Endothelial cell of umbilical vein (primary cell): ENCODE results near the gene COL4A2. TPM values are rescaled to one million over a fixed set of nuclear protein-coding genes. Genes with fewer than 3 reads are reported as not detected.

Experiments used
- BruUV-seq: library from RNA; stranded (reverse); fragments of 400-500 nt; replicated peaks from 2 replicates; lab custom pipeline; 2021; lab: Mats Ljungman, UMichigan
- CTCF ChIA-PET: fragments of 300-600, 350-600 bp; sonication (Branson Sonifier 250); formaldehyde crosslinking; loops from one replicate; lab custom pipeline; 2021; ENCODE audit warnings: antibody characterized with exemption, inconsistent platforms; lab: Charles Lee
- POLR2A ChIA-PET: fragments of 300-600, 350-600 bp; sonication (Branson Sonifier 250); formaldehyde crosslinking; loops from one replicate; lab custom pipeline; 2021; ENCODE audit warnings: antibody characterized with exemption, inconsistent platforms; lab: Charles Lee
- DNase-seq: peaks from one replicate; pipeline ENCODE4 v3.0.0-alpha.2; 2011; ENCODE audit warnings: low read depth, low spot score
- FAIRE-seq: peaks from 2 replicates; lab custom pipeline; 2011; peaks lifted over from hg19 to GRCh38; lab: Jason Lieb, UNC
- H2AFZ ChIP-seq: 2 replicates; pipeline ENCODE4 v1.6.0; 2012; ENCODE audit warnings: low read depth, low read length, control low read depth, inconsistent platforms
- H3K27ac ChIP-seq: 2 replicates; pipeline ENCODE4 v1.5.1; 2011; ENCODE audit warnings: low read depth, mild to moderate bottlenecking, control low read depth, low read length, moderate library complexity; ENCODE audit not compliant: insufficient read depth
- H3K27me3 ChIP-seq, 2 experiments: 2 replicates each; pipeline versions ENCODE4 v1.6.0 to v1.6.1; 2011; ENCODE audit warnings: low read length in 2 of 2, mixed read lengths in 1 of 2; ENCODE audit not compliant: control insufficient read depth in 2 of 2, insufficient read depth in 2 of 2
- H3K36me3 ChIP-seq, 2 experiments: 2 replicates in 1 of 2; 3 replicates in 1 of 2; pipeline ENCODE4 v1.5.1; 2011; ENCODE audit warnings: low read length in 2 of 2, mild to moderate bottlenecking in 1 of 2, moderate library complexity in 1 of 2; ENCODE audit not compliant: control insufficient read depth in 2 of 2, insufficient read depth in 2 of 2; ENCODE audit errors: extremely low read depth in 1 of 2
- H3K4me1 ChIP-seq: 3 replicates; pipeline ENCODE4 v1.5.1; 2011; ENCODE audit warnings: mild to moderate bottlenecking, low read length; ENCODE audit not compliant: control insufficient read depth, insufficient read depth; ENCODE audit errors: extremely low read depth
- H3K4me2 ChIP-seq: 2 replicates; pipeline ENCODE4 v1.6.1; 2011; ENCODE audit warnings: low read length, control low read depth, mixed read lengths; ENCODE audit not compliant: insufficient read depth
- H3K4me3 ChIP-seq, 3 experiments: fragments of 200-600 bp in 1 of 3; sonication (generic), shearing (Covaris generic) in 1 of 3; replicated peaks in 1 of 3; 2 replicates each; pipeline ENCODE4 v1.5.1; 2011 to 2016; ENCODE audit warnings: control low read depth in 3 of 3, low read length in 3 of 3, mild to moderate bottlenecking in 2 of 3, inconsistent platforms in 1 of 3, low read depth in 1 of 3, moderate library complexity in 1 of 3; ENCODE audit not compliant: insufficient read depth in 1 of 3
- H3K79me2 ChIP-seq: 2 replicates; pipeline ENCODE4 v1.6.0; 2012; ENCODE audit warnings: low read length, inconsistent platforms; ENCODE audit not compliant: control insufficient read depth, insufficient read depth
- H3K9ac ChIP-seq: replicated peaks from 2 replicates; pipeline ENCODE3; 2011; ENCODE audit warnings: low read length, control low read depth; ENCODE audit not compliant: insufficient read depth; ENCODE audit errors: extremely low read depth
- H3K9me1 ChIP-seq: replicated peaks from 3 replicates; pipeline ENCODE4 v1.6.0; 2011; ENCODE audit warnings: mild to moderate bottlenecking, low read length; ENCODE audit not compliant: control insufficient read depth, insufficient read depth; ENCODE audit errors: extremely low read depth
- H3K9me3 ChIP-seq: replicated peaks from 2 replicates; pipeline ENCODE4 v1.5.1; 2012; ENCODE audit warnings: low read length, inconsistent platforms; ENCODE audit not compliant: control insufficient read depth, insufficient read depth
- H4K20me1 ChIP-seq: replicated peaks from 2 replicates; pipeline ENCODE3; 2011; ENCODE audit warnings: mild to moderate bottlenecking, low read length; ENCODE audit not compliant: control insufficient read depth, insufficient read depth; ENCODE audit errors: extremely low read depth
- EZH2 ChIP-seq: IDR thresholded peaks from 2 replicates; pipeline ENCODE4 v1.6.1; 2012; ENCODE audit warnings: borderline replicate concordance, low read depth, mild to moderate bottlenecking, moderate library complexity, low read length, inconsistent platforms; ENCODE audit not compliant: severe bottlenecking
- FOS ChIP-seq: IDR thresholded peaks from 2 replicates; pipeline ENCODE4 v1.6.1; 2011; ENCODE audit warnings: mild to moderate bottlenecking, low read length, moderate library complexity, borderline replicate concordance; ENCODE audit not compliant: insufficient read depth
- GATA2 ChIP-seq: IDR thresholded peaks from 2 replicates; pipeline ENCODE4 v1.7.0; 2011; ENCODE audit warnings: low read depth, mild to moderate bottlenecking, moderate library complexity, mixed read lengths, low read length; ENCODE audit not compliant: insufficient read length, insufficient read depth
- JUN ChIP-seq: IDR thresholded peaks from 2 replicates; pipeline ENCODE4 v1.6.1; 2011; ENCODE audit warnings: borderline replicate concordance, low read depth; ENCODE audit not compliant: insufficient read length, insufficient read depth
- MYC ChIP-seq: IDR thresholded peaks from one replicate; pipeline ENCODE4 v1.6.1; 2011; ENCODE audit warnings: mild to moderate bottlenecking, low read depth, low read length
- POLR2A ChIP-seq: IDR thresholded peaks from 2 replicates; pipeline ENCODE4 v1.6.1; 2012; ENCODE audit warnings: low read depth, mild to moderate bottlenecking, control low read depth, low read length
- POLR2AphosphoS5 ChIP-seq: IDR thresholded peaks from 2 replicates; pipeline ENCODE4 v1.6.1; 2012; ENCODE audit warnings: low read depth, mild to moderate bottlenecking, control low read depth, low read length, moderate library complexity; ENCODE audit not compliant: insufficient read depth
- dilution Hi-C: fragments of 300-500 bp; cut with MboI; formaldehyde crosslinking; loops from one replicate; pipeline ENCODE4 v1.15.0; 2019; ENCODE audit warnings: low sequenced_read_pairs; ENCODE audit not compliant: extremely low pct_ligation_motif_present
- intact Hi-C: fragments of 100-400 bp; cut with micrococcal nuclease; formaldehyde crosslinking; loops from one replicate; pipeline ENCODE4 v1.10.0; 2022
- polyA plus RNA-seq, 4 experiments: library from polyadenylated mRNA; depleted of rRNA in 3 of 4; stranded (reverse) in 3 of 4; unstranded in 1 of 4; fragments of >200 nt; gene quantifications; 2 replicates each; pipeline versions ENCODE4 v1.2.1 to v1.2.3, GENCODE V29; 2011 to 2012; ENCODE audit warnings: missing spikeins in 1 of 4
- total RNA-seq: library from RNA; stranded (reverse); gene quantifications from 2 replicates; pipeline ENCODE4 v1.2.3, GENCODE V29; 2021
- TF ChIP-seq, protein P1 (sequence below): IDR thresholded peaks from 2 replicates; pipeline ENCODE4 v1.6.1; 2011; ENCODE audit not compliant: insufficient read depth, insufficient read length
- TF ChIP-seq, protein P2 (sequence below), 2 donors: IDR thresholded peaks; 1 replicate in 1 of 2; 2 replicates in 1 of 2; pipeline ENCODE4 v1.5.1; 2011; ENCODE audit warnings: low read length in 2 of 2, mild to moderate bottlenecking in 2 of 2, moderate library complexity in 2 of 2, control low read depth in 1 of 2, inconsistent platforms in 1 of 2, low read depth in 1 of 2; ENCODE audit not compliant: insufficient read depth in 1 of 2; ENCODE audit errors: extremely low read depth in 1 of 2

Gene COL4A2
- total and polyA plus RNA-seq, 2 donors (not counting 3 experiments of a cell fraction or from before 2014, with no cell fraction given) = 792 to 940 TPM

DNA sequence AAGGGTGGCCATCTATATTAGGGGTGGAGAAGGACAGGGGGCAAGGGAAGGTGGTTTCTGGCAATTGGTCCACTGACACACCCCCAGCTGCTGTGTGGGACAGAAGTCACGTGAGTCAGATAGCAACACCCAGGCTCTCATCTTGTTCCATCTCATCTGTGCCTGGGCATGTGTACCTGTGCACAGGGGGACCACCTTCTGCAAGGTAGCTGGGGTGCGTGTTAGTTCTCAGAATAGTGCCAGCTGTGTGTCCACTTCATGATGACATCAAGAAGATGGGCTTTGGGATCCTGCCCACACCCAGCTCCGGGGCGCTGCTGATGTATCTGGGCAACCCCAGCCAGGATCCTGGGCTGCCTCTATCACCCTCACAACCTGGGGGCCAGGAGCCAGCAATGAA lies 38.6 kb downstream of the COL4A2 start:
- H3K27ac ChIP-seq = no peak overlapping the region
- CTCF ChIA-PET = no interaction called here
- H3K27me3 ChIP-seq = peaks cover 0 to 2% of the 10 kb centered on the region in 2 experiments
- dilution Hi-C loops = no loop called here
- intact Hi-C loops = loop anchor here (10.0 kb wide), 1 partner anchor 369 kb away; the partner anchor contains the start of gene ING1
- peaks cover 0 to 3% of the 10 kb centered on the region in 2 experiments for H3K36me3 ChIP-seq
- H3K9me3 ChIP-seq = no peaks in the 10 kb centered on the region
- peaks cover 48% of the 10 kb centered on the region for H3K79me2 ChIP-seq
- POLR2A ChIA-PET = no interaction called here
- BruUV-seq = no TSS peak
- H2AFZ ChIP-seq = no peak overlapping the region
- DNase-seq = no peak
- H4K20me1 ChIP-seq = peaks cover 4% of the 10 kb centered on the region
- no peaks in the 10 kb centered on the region for H3K9me1 ChIP-seq
- no peak for TF ChIP-seq EZH2
- H3K9ac ChIP-seq = no peak overlapping the region
- peaks cover 49% of the 10 kb centered on the region for H3K4me1 ChIP-seq
- no peak for FAIRE-seq
- H3K4me3 ChIP-seq = no peak overlapping the region
- no peak overlapping the region for H3K4me2 ChIP-seq

DNA sequence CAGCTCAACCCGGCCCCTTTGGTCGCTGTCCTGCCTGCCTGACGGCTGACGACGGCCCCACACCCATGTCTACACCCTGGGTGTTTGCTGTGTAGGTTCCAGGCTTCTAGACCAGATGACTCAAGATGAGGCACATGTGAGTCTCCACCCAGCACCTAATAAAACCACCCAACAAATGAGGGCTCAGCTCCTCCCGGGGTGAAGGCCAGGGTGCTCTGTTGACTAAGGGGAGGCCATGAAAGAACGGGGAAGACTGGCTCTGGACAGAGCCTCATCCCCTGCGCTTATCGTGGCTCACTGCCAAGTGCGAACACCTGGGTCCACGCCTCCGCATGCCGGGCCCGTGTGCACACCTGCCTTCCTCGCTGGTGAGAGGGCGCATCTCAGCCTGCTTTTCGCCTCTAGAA lies 39.6 kb downstream of the COL4A2 start:
- H3K27me3 ChIP-seq = peaks cover 0 to 2% of the 10 kb centered on the region in 2 experiments
- no peak overlapping the region for H3K4me3 ChIP-seq
- no TSS peak for BruUV-seq
- ChIA-PET CTCF (interaction anchor here (2.1 kb wide), 1 partner anchor 38 kb away, joined by 8 read pairs; no protein-coding TSS in a partner anchor), POLR2A (no interaction called here)
- intact Hi-C loops (loop anchor here (10.0 kb wide), 1 partner anchor 368 kb away; the partner anchor contains the start of gene ING1), dilution Hi-C loops (no loop called here)
- H2AFZ ChIP-seq = no peak overlapping the region
- FAIRE-seq (no peak), DNase-seq (no peak)
- H3K9me1 ChIP-seq = no peaks in the 10 kb centered on the region
- peaks cover 48% of the 10 kb centered on the region for H3K79me2 ChIP-seq
- no peaks in the 10 kb centered on the region for H3K9me3 ChIP-seq
- H4K20me1 ChIP-seq = peaks cover 4% of the 10 kb centered on the region
- H3K36me3 ChIP-seq = peaks cover 0 to 3% of the 10 kb centered on the region in 2 experiments
- no peak overlapping the region for H3K4me2 ChIP-seq
- H3K27ac ChIP-seq = peak overlapping the region; percentile 61
- no peak for TF ChIP-seq POLR2A
- no peak for TF ChIP-seq JUN
- no peak for TF ChIP-seq MYC
- no peak for TF ChIP-seq GATA2
- TF ChIP-seq, protein P1, sequence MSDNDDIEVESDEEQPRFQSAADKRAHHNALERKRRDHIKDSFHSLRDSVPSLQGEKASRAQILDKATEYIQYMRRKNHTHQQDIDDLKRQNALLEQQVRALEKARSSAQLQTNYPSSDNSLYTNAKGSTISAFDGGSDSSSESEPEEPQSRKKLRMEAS = no peak
- no peak for TF ChIP-seq POLR2AphosphoS5
- no peak for TF ChIP-seq FOS
- TF ChIP-seq, protein P2, sequence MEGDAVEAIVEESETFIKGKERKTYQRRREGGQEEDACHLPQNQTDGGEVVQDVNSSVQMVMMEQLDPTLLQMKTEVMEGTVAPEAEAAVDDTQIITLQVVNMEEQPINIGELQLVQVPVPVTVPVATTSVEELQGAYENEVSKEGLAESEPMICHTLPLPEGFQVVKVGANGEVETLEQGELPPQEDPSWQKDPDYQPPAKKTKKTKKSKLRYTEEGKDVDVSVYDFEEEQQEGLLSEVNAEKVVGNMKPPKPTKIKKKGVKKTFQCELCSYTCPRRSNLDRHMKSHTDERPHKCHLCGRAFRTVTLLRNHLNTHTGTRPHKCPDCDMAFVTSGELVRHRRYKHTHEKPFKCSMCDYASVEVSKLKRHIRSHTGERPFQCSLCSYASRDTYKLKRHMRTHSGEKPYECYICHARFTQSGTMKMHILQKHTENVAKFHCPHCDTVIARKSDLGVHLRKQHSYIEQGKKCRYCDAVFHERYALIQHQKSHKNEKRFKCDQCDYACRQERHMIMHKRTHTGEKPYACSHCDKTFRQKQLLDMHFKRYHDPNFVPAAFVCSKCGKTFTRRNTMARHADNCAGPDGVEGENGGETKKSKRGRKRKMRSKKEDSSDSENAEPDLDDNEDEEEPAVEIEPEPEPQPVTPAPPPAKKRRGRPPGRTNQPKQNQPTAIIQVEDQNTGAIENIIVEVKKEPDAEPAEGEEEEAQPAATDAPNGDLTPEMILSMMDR (IDR thresholded peaks at IDR 0.05; ENCODE audit: extremely low read depth in 1 of 2, insufficient read depth in 1 of 2, low read depth in 1 of 2, low read length in 2 of 2) = no peak
- TF ChIP-seq EZH2 = no peak
- H3K9ac ChIP-seq = no peak overlapping the region
- H3K4me1 ChIP-seq = peaks cover 43% of the 10 kb centered on the region
